Measurements from ENCODE around the gene ZFAND4. TPM values are rescaled to one million over a fixed set of nuclear protein-coding genes. Genes with fewer than 3 reads are reported as not detected.

ZFAND4 gene
- total and polyA plus RNA-seq, 4 donors: 3.2 to 15.7 (median 8.0) TPM

GRCh38 chr10:45592926-45593325 is 79.6 kb downstream of the ZFAND4 start:
- no peak for DNase-seq (ENCODE audit: low spot score)
- Histone ChIP-seq H3K4me1 (ENCODE audit: control insufficient read depth in 4 of 4, insufficient read depth in 4 of 4, low read length in 3 of 4) (peaks cover 2 to 29% (median 15%) of the 10 kb centered on the region in 4 donors), H3K9me3 (ENCODE audit: control insufficient read depth in 4 of 4, low read length in 3 of 4) (no peaks in the 10 kb centered on the region), H3K27me3 (ENCODE audit: control insufficient read depth in 4 of 4, insufficient read depth in 4 of 4, low read length in 3 of 4) (no peaks in the 10 kb centered on the region), H3K27ac (ENCODE audit: low read depth in 1 of 2, low read length in 2 of 2) (no peak overlapping the region), H3K4me3 (ENCODE audit: low read depth in 1 of 3, low read length in 3 of 3) (peak overlapping the region in 1 of 3 donors; percentile 99), H3K36me3 (ENCODE audit: control insufficient read depth in 4 of 4, insufficient read depth in 3 of 4, low read depth in 1 of 4, low read length in 3 of 4) (peaks cover 0 to 2% (median 0%) of the 10 kb centered on the region in 4 donors), H3K9ac (ENCODE audit: low read depth in 1 of 2, low read length in 2 of 2) (peak overlapping the region in 1 of 2 donors; percentile 7)
- TF ChIP-seq SP1 (IDR thresholded peaks at IDR 0.05) (no peak), HNF4A (conservative IDR thresholded peaks at IDR 0.05) (no peak), JUND (IDR thresholded peaks at IDR 0.05) (no peak), ATF3 (IDR thresholded peaks at IDR 0.05) (no peak), FOXA2 (IDR thresholded peaks at IDR 0.05) (no peak), HNF4G (IDR thresholded peaks at IDR 0.05) (no peak), NR2F2 (IDR thresholded peaks at IDR 0.05) (no peak), FOXA1 (IDR thresholded peaks at IDR 0.05) (no peak), EGR1 (IDR thresholded peaks at IDR 0.05; ENCODE audit: low read depth in 2 of 2) (no peak), GABPA (IDR thresholded peaks at IDR 0.05 in 1 of 2, conservative IDR thresholded peaks at IDR 0.05 in 1 of 2) (no peak), ZBTB33 (IDR thresholded peaks at IDR 0.05) (no peak), MAX (IDR thresholded peaks at IDR 0.05) (no peak)

GRCh38 chr10:45592432-45592831 is 80.1 kb downstream of the ZFAND4 start:
- H3K36me3 ChIP-seq (ENCODE audit: control insufficient read depth in 4 of 4, insufficient read depth in 3 of 4, low read depth in 1 of 4, low read length in 3 of 4): peaks cover 0 to 2% (median 0%) of the 10 kb centered on the region in 4 donors
- no peaks in the 10 kb centered on the region for H3K27me3 ChIP-seq (ENCODE audit: control insufficient read depth in 4 of 4, insufficient read depth in 4 of 4, low read length in 3 of 4)
- 74% methylated on average over 4 of the region's 4 CpGs for WGBS
- H3K4me3 ChIP-seq (ENCODE audit: low read depth in 1 of 3, low read length in 3 of 3): no peak overlapping the region
- TF ChIP-seq RAD21 (IDR thresholded peaks at IDR 0.05): no peak
- TF ChIP-seq FOXA1 (IDR thresholded peaks at IDR 0.05): no peak
- no peak for TF ChIP-seq NR2F2 (IDR thresholded peaks at IDR 0.05)
- no peak for TF ChIP-seq ATF3 (IDR thresholded peaks at IDR 0.05)
- TF ChIP-seq YY1 (IDR thresholded peaks at IDR 0.05): no peak
- no peak for TF ChIP-seq TAF1 (conservative IDR thresholded peaks at IDR 0.05)
- no peak for TF ChIP-seq ZBTB33 (IDR thresholded peaks at IDR 0.05)
- TF ChIP-seq FOXA2 (IDR thresholded peaks at IDR 0.05): no peak
- no peak for TF ChIP-seq CTCF (IDR thresholded peaks at IDR 0.05; ENCODE audit: low read depth, low read length, missing input control)
- TF ChIP-seq SP1 (IDR thresholded peaks at IDR 0.05): no peak
- no peak for TF ChIP-seq REST (IDR thresholded peaks at IDR 0.05)
- TF ChIP-seq HNF4A (conservative IDR thresholded peaks at IDR 0.05): no peak
- no peak for DNase-seq (ENCODE audit: low spot score)
- no peak overlapping the region for H3K27ac ChIP-seq (ENCODE audit: low read depth in 1 of 2, low read length in 2 of 2)
- no peaks in the 10 kb centered on the region for H3K9me3 ChIP-seq (ENCODE audit: control insufficient read depth in 4 of 4, low read length in 3 of 4)
- H3K9ac ChIP-seq (ENCODE audit: low read depth in 1 of 2, low read length in 2 of 2): no peak overlapping the region
- H3K4me1 ChIP-seq (ENCODE audit: control insufficient read depth in 4 of 4, insufficient read depth in 4 of 4, low read length in 3 of 4): peaks cover 2 to 29% (median 15%) of the 10 kb centered on the region in 4 donors

All from liver (tissue), 9 donors.